Measurements from ENCODE around the gene MAPKAPK2. TPM values are rescaled to one million over a fixed set of nuclear protein-coding genes. Genes with fewer than 3 reads are reported as not detected.

Gene MAPKAPK2
- total and polyA plus RNA-seq, 12 donors: 25.3 to 129 (median 85.0) TPM

DNA sequence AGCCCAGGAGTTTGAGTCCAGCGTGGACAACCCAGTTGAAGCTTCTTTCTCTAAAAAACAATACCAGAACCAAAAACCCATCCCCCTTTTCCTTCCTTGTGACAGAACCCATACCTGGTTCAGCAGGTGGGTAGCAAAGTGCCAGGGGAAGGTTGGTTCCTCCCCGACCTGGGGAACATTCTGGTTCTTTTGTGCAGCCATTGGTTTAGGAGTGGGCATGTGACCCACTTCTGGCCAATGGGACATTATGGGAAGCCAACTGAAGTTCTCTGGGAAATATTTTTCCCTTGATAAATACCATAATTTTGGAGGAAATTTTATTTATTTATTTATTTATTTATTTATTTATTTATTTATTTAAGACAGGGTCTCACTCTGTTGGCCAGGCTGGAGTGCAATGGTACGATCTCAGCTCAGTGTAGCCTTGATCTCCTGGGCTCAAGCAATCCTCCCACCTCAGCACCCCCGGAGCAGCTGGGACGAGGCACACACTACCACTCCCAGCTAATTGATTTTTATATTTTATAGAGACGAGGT is 15.8 kb upstream of the MAPKAPK2 start:
- WGBS, 4 donors: 88 to 98% (median 94%) methylated on average over 6 of the region's 6 CpGs
- peaks cover 9 to 29% of the 10 kb centered on the region in 2 donors for H3K4me1 ChIP-seq (replicated peaks in 1 of 2)
- TF ChIP-seq CTCF (IDR thresholded peaks at IDR 0.05): no peak
- no peak for TF ChIP-seq POLR2A (IDR thresholded peaks at IDR 0.05)
- no peak overlapping the region for H3K4me3 ChIP-seq
- no peaks in the 10 kb centered on the region for H3K9me3 ChIP-seq (replicated peaks in 1 of 3)
- DNase-seq: no peak
- H3K27ac ChIP-seq: no peak overlapping the region
- H3K36me3 ChIP-seq (replicated peaks in 1 of 2): no peaks in the 10 kb centered on the region
- no peaks in the 10 kb centered on the region for H3K27me3 ChIP-seq
- intact Hi-C loops (cut with DNase I): loop anchor here (10.0 kb wide), 1 partner anchor 184 kb away; no protein-coding TSS in a partner anchor

DNA sequence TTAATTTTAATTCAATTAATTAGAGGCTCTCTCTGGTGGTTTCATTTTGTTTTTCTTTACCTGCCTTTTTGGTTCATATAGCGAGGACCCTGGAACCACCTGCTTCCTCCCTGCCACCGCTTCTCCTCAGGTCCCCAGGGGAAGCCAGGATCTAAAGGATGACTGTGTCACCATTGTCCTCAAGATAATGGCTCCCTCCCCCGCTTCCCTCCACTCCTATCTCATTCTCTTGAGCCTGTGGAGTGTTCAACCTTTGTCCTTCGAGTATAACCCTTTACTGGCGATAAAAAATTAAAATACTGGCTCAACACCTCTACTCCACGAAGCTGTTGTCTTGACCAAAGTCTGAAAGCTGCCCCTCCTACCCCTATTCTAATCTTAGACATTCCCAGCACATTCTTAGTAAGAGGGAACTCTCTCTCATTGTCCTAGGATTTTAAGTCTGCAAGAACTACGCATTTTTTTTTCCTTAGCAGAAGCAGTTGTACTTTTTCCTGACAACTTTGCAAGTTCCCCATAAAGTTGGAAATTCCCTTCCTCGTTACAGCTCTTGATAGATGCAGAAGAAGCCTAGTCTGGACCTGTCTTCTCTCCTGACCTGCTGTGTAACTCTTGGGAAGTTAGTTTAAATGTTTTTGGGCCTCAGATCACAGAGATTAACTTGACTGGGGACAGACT is 12.6 kb upstream of the MAPKAPK2 start:
- TF ChIP-seq CTCF (IDR thresholded peaks at IDR 0.05) (no peak), POLR2A (IDR thresholded peaks at IDR 0.05) (no peak)
- H3K27me3 ChIP-seq: no peaks in the 10 kb centered on the region
- H3K27ac ChIP-seq: peak overlapping the region in 2 of 5 donors; percentile 43 to 61
- H3K36me3 ChIP-seq (replicated peaks in 1 of 2): no peaks in the 10 kb centered on the region
- intact Hi-C loops (cut with DNase I): no loop called here
- DNase-seq: no peak
- H3K4me3 ChIP-seq: no peak overlapping the region
- H3K4me1 ChIP-seq (replicated peaks in 1 of 2): peaks cover 9 to 38% of the 10 kb centered on the region in 2 donors
- no peaks in the 10 kb centered on the region for H3K9me3 ChIP-seq (replicated peaks in 1 of 3)
- 28 to 35% (median 31%) methylated on average over 8 of the region's 8 CpGs for WGBS, 4 donors

- Histone ChIP-seq H3K36me3 (replicated peaks in 1 of 2) (no peaks in the 10 kb centered on the region), H3K4me1 (replicated peaks in 1 of 2) (peaks cover 9 to 38% of the 10 kb centered on the region in 2 donors), H3K27me3 (no peaks in the 10 kb centered on the region), H3K4me3 (no peak overlapping the region), H3K9me3 (replicated peaks in 1 of 3) (no peaks in the 10 kb centered on the region), H3K27ac (peak overlapping the region in 2 of 5 donors; percentile 43 to 61)
- WGBS, 4 donors: 37 to 59% (median 46%) methylated on average over 6 of the region's 6 CpGs
- TF ChIP-seq POLR2A (IDR thresholded peaks at IDR 0.05): no peak
- no peak for TF ChIP-seq CTCF (IDR thresholded peaks at IDR 0.05)
- DNase-seq: peak in 1 of 7 donors; percentile 39
- intact Hi-C loops (cut with DNase I): no loop called here
These were observed 11.6 kb upstream of the MAPKAPK2 start for GRCh38 chr1:206672844-206673758.

DNA sequence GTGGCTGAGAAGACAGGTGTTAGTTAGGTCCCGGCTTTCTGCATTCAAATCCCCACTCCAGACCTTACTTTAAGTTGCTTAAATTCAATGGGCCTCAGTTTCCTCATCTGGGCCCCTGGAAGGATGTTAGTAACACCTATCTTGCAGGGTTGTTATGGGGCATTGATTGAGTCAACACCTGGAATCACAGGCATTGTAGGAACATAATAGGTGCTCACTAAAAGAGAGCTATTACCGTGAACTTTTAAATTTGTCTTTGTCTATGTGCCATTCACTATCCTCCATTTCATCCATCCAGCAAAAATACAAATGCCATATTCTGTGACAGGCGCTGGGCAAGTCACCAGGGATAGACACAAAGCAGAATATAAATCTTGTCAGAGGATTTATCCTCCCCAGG is 10.5 kb upstream of the MAPKAPK2 start:
- H3K27ac ChIP-seq: peak overlapping the region in 1 of 5 donors; percentile 52
- no peak for TF ChIP-seq CTCF (IDR thresholded peaks at IDR 0.05)
- no peak for TF ChIP-seq POLR2A (IDR thresholded peaks at IDR 0.05)
- no peak overlapping the region for H3K4me3 ChIP-seq
- WGBS, 4 donors: 89 to 100% (median 97%) methylated on average over 3 of the region's 3 CpGs
- H3K36me3 ChIP-seq (replicated peaks in 1 of 2): no peaks in the 10 kb centered on the region
- no peaks in the 10 kb centered on the region for H3K9me3 ChIP-seq (replicated peaks in 1 of 3)
- peaks cover 9 to 38% of the 10 kb centered on the region in 2 donors for H3K4me1 ChIP-seq (replicated peaks in 1 of 2)
- DNase-seq: no peak
- intact Hi-C loops (cut with DNase I): no loop called here
- no peaks in the 10 kb centered on the region for H3K27me3 ChIP-seq

Data from adrenal gland (tissue), 12 donors.